H9 (cell line): ENCODE data around the gene RASL12. TPM values are rescaled to one million over a fixed set of nuclear protein-coding genes. Genes with fewer than 3 reads are reported as not detected.

Experiments used
- DNase-seq: peaks from one replicate; pipeline ENCODE4 v3.0.0-alpha.2; 2017
- H2AFZ ChIP-seq: one replicate; pipeline ENCODE4 v1.6.1; 2013; ENCODE audit warnings: mild to moderate bottlenecking, low read length, control low read depth, moderate library complexity
- H2AK5ac ChIP-seq: 2 replicates; pipeline ENCODE4 v1.6.1; 2013; ENCODE audit warnings: low read length, control low read depth, mixed read lengths; ENCODE audit not compliant: insufficient read length
- H2BK120ac ChIP-seq: one replicate; pipeline ENCODE4 v1.6.1; 2013; ENCODE audit warnings: low read depth, mild to moderate bottlenecking, low read length, control low read depth, inconsistent platforms; ENCODE audit not compliant: poor library complexity, severe bottlenecking
- H2BK12ac ChIP-seq: 2 replicates; pipeline ENCODE4 v1.6.1; 2013; ENCODE audit warnings: low read length, control low read depth, mixed read lengths, low read depth; ENCODE audit not compliant: insufficient read length
- H2BK15ac ChIP-seq: 2 replicates; pipeline ENCODE4 v1.6.1; 2013; ENCODE audit warnings: low read depth, low read length, control low read depth
- H2BK20ac ChIP-seq: one replicate; pipeline ENCODE4 v1.6.1; 2013; ENCODE audit warnings: low read depth, mild to moderate bottlenecking, low read length, control low read depth, inconsistent platforms; ENCODE audit not compliant: poor library complexity, severe bottlenecking
- H2BK5ac ChIP-seq: 2 replicates; pipeline ENCODE4 v1.6.1; 2013; ENCODE audit warnings: low read length, control low read depth, mixed read lengths; ENCODE audit not compliant: insufficient read length
- H3K14ac ChIP-seq: 2 replicates; pipeline ENCODE4 v1.6.1; 2013; ENCODE audit warnings: low read length, control low read depth; ENCODE audit not compliant: insufficient read depth
- H3K18ac ChIP-seq: 2 replicates; pipeline ENCODE4 v1.6.1; 2013; ENCODE audit warnings: low read depth, mild to moderate bottlenecking, mixed read lengths, low read length, control low read depth; ENCODE audit not compliant: insufficient read length
- H3K23ac ChIP-seq: 2 replicates; pipeline ENCODE4 v1.6.1; 2013; ENCODE audit warnings: low read length, control low read depth, mixed read lengths, low read depth; ENCODE audit not compliant: insufficient read length
- H3K23me2 ChIP-seq: 2 replicates; pipeline ENCODE4 v1.6.1; 2013; ENCODE audit warnings: low read depth, mild to moderate bottlenecking, mixed read lengths, low read length, control low read depth; ENCODE audit not compliant: insufficient read length, poor library complexity, severe bottlenecking
- H3K27ac ChIP-seq: 2 replicates; pipeline ENCODE4 v1.5.1; 2013; ENCODE audit warnings: low read length, control low read depth, mixed read lengths, low read depth; ENCODE audit not compliant: insufficient read length
- H3K27me3 ChIP-seq: 2 replicates; pipeline ENCODE4 v1.6.1; 2013; ENCODE audit warnings: low read length, control low read depth, inconsistent platforms; ENCODE audit not compliant: insufficient read depth
- H3K4ac ChIP-seq: 2 replicates; pipeline ENCODE4 v1.6.1; 2013; ENCODE audit warnings: low read depth, mild to moderate bottlenecking, control low read depth, inconsistent platforms, low read length, moderate library complexity
- H3K4me1 ChIP-seq: 2 replicates; pipeline ENCODE4 v1.6.1; 2013; ENCODE audit warnings: low read length, control low read depth, inconsistent platforms; ENCODE audit not compliant: insufficient read depth
- H3K4me2 ChIP-seq: 2 replicates; pipeline ENCODE4 v1.6.1; 2013; ENCODE audit warnings: low read length, control low read depth, mixed read lengths; ENCODE audit not compliant: insufficient read length, insufficient read depth
- H3K56ac ChIP-seq: 2 replicates; pipeline ENCODE4 v1.6.1; 2013; ENCODE audit warnings: low read depth, mild to moderate bottlenecking, mixed read lengths, low read length, control low read depth; ENCODE audit not compliant: insufficient read length
- H3K79me1 ChIP-seq: 2 replicates; pipeline ENCODE4 v1.6.1; 2013; ENCODE audit warnings: low read depth, mild to moderate bottlenecking, moderate library complexity, low read length, control low read depth, inconsistent platforms; ENCODE audit not compliant: insufficient read depth, poor library complexity, severe bottlenecking
- H3K79me2 ChIP-seq: 2 replicates; pipeline ENCODE4 v1.6.1; 2013; ENCODE audit warnings: low read length, control low read depth, inconsistent platforms; ENCODE audit not compliant: insufficient read depth
- H3K9ac ChIP-seq: 2 replicates; pipeline ENCODE4 v1.6.1; 2013; ENCODE audit warnings: low read length, control low read depth, mixed read lengths; ENCODE audit not compliant: insufficient read length; ENCODE audit errors: extremely low read depth
- H3K9me3 ChIP-seq: one replicate; pipeline ENCODE4 v1.6.1; 2013; ENCODE audit warnings: low read depth, low read length, inconsistent platforms; ENCODE audit not compliant: control insufficient read depth
- H3T11ph ChIP-seq: one replicate; pipeline ENCODE4 v1.6.1; 2013; ENCODE audit warnings: mild to moderate bottlenecking, low read length, control low read depth, inconsistent platforms
- H4K20me1 ChIP-seq: one replicate; pipeline ENCODE4 v1.6.1; 2013; ENCODE audit not compliant: control insufficient read depth, insufficient read length, insufficient read depth
- H4K5ac ChIP-seq: 2 replicates; pipeline ENCODE4 v1.6.1; 2013; ENCODE audit warnings: low read depth, mild to moderate bottlenecking, mixed read lengths, low read length, control low read depth; ENCODE audit not compliant: insufficient read length
- H4K8ac ChIP-seq: replicated peaks from 2 replicates; pipeline ENCODE4 v1.6.1; 2013; ENCODE audit warnings: low read length, control low read depth, mixed read lengths, low read depth; ENCODE audit not compliant: insufficient read length
- H4K91ac ChIP-seq: 2 replicates; pipeline ENCODE4 v1.6.1; 2013; ENCODE audit warnings: low read depth, mild to moderate bottlenecking, moderate library complexity, mixed read lengths, low read length, control low read depth; ENCODE audit not compliant: insufficient read length
- H3K27ac Mint-ChIP-seq, 3 experiments: 2 replicates in 2 of 3; 3 replicates in 1 of 3; pipeline ENCODE4 v1.8.0; 2020 to 2021; ENCODE audit warnings: mixed read lengths in 3 of 3, mild to moderate bottlenecking in 1 of 3, moderate library complexity in 1 of 3
- H3K27me3 Mint-ChIP-seq: 2 replicates; pipeline ENCODE4 v1.8.0; 2021; ENCODE audit warnings: low read depth, mild to moderate bottlenecking, moderate library complexity, mixed read lengths
- H3K36me3 Mint-ChIP-seq, 3 experiments: 2 replicates in 2 of 3; 3 replicates in 1 of 3; pipeline ENCODE4 v1.8.0; 2020 to 2021; ENCODE audit warnings: low read depth in 3 of 3, mixed read lengths in 3 of 3; ENCODE audit not compliant: insufficient read depth in 1 of 3
- H3K4me1 Mint-ChIP-seq, 2 experiments: 2 replicates each; pipeline ENCODE4 v1.8.0; 2020; ENCODE audit warnings: mixed read lengths in 2 of 2
- H3K4me3 Mint-ChIP-seq, 2 experiments: 2 replicates in 1 of 2; 3 replicates in 1 of 2; pipeline ENCODE4 v1.8.0; 2020 to 2021; ENCODE audit warnings: mild to moderate bottlenecking in 2 of 2, mixed read lengths in 2 of 2, moderate library complexity in 1 of 2
- H3K9me3 Mint-ChIP-seq, 2 experiments: 2 replicates in 1 of 2; 3 replicates in 1 of 2; pipeline ENCODE4 v1.8.0; 2020; ENCODE audit warnings: mild to moderate bottlenecking in 2 of 2, mixed read lengths in 2 of 2, moderate library complexity in 1 of 2
- WGBS: extraction: QIAGEN DNeasy Blood & Tissue Kit; methylation state at CpG from one replicate; pipeline ENCODE4 v1.1.7; 2013; ENCODE audit warnings: missing lambda C conversion rate, low lambda C conversion rate, mixed read lengths; ENCODE audit not compliant: insufficient read length; ENCODE audit errors: extremely low coverage; 5-methylcytosine and 5-hydroxymethylcytosine counted together
- total RNA-seq: library from RNA; stranded (reverse); gene quantifications from 2 replicates; pipeline ENCODE4 v1.2.1, GENCODE V29; 2021
- TF ChIP-seq, protein P1 (sequence below): fragments of 200-600 bp; sonication (generic); conservative IDR thresholded peaks from 3 replicates; pipeline ENCODE4 v1.8.0; 2021; ENCODE audit warnings: antibody characterized with exemption, mild to moderate bottlenecking

Gene RASL12
- total RNA-seq, 1 experiment from 2014 or later, result 7.5 TPM

GRCh38 chr15:65072027-65072426 lies 4.2 kb upstream of the RASL12 start:
- Mint-ChIP-seq H3K9me3 (peaks cover 3 to 10% of the 10 kb centered on the region in 2 experiments; a peak in 3 of 5 replicates), H3K4me3 (no peak overlapping the region), H3K27ac (no peak overlapping the region), H3K36me3 (peaks cover 0 to 1% (median 0%) of the 10 kb centered on the region in 3 experiments; a peak in 3 of 7 replicates), H3K4me1 (peaks cover 16 to 20% of the 10 kb centered on the region in 2 experiments), H3K27me3 (peaks cover 14% of the 10 kb centered on the region)
- H2BK120ac ChIP-seq, result no peak overlapping the region
- no peak for DNase-seq
- H2AK5ac ChIP-seq, result no peak overlapping the region
- H3K4me1 ChIP-seq, result no peaks in the 10 kb centered on the region
- no peaks in the 10 kb centered on the region for H3K9me3 ChIP-seq
- no peak overlapping the region for H3K9ac ChIP-seq
- H2AFZ ChIP-seq, result no peak overlapping the region
- no peaks in the 10 kb centered on the region for H3K27me3 ChIP-seq
- H4K5ac ChIP-seq, result no peak overlapping the region
- no peak overlapping the region for H3K4me2 ChIP-seq
- no peak overlapping the region for H2BK20ac ChIP-seq
- H3K4ac ChIP-seq, result no peak overlapping the region
- TF ChIP-seq, protein P1, sequence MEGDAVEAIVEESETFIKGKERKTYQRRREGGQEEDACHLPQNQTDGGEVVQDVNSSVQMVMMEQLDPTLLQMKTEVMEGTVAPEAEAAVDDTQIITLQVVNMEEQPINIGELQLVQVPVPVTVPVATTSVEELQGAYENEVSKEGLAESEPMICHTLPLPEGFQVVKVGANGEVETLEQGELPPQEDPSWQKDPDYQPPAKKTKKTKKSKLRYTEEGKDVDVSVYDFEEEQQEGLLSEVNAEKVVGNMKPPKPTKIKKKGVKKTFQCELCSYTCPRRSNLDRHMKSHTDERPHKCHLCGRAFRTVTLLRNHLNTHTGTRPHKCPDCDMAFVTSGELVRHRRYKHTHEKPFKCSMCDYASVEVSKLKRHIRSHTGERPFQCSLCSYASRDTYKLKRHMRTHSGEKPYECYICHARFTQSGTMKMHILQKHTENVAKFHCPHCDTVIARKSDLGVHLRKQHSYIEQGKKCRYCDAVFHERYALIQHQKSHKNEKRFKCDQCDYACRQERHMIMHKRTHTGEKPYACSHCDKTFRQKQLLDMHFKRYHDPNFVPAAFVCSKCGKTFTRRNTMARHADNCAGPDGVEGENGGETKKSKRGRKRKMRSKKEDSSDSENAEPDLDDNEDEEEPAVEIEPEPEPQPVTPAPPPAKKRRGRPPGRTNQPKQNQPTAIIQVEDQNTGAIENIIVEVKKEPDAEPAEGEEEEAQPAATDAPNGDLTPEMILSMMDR, result no peak
- H3K23ac ChIP-seq, result no peak overlapping the region
- H3K14ac ChIP-seq, result no peak overlapping the region
- no peak overlapping the region for H3K56ac ChIP-seq
- H4K91ac ChIP-seq, result no peak overlapping the region
- H4K20me1 ChIP-seq, result no peaks in the 10 kb centered on the region
- no peaks in the 10 kb centered on the region for H3K79me2 ChIP-seq
- no peak overlapping the region for H2BK5ac ChIP-seq
- no peak overlapping the region for H3T11ph ChIP-seq
- H3K23me2 ChIP-seq, result peaks cover 3% of the 10 kb centered on the region
- H4K8ac ChIP-seq, result no peak overlapping the region
- no peaks in the 10 kb centered on the region for H3K79me1 ChIP-seq
- no peak overlapping the region for H2BK12ac ChIP-seq
- H3K18ac ChIP-seq, result no peak overlapping the region
- WGBS, result no CpG with 5 or more reads among the region's 1 CpG
- no peak overlapping the region for H3K27ac ChIP-seq
- no peak overlapping the region for H2BK15ac ChIP-seq
